Hepatocyte (in vitro differentiated cells): ENCODE data around the gene SARS2. TPM values are rescaled to one million over a fixed set of nuclear protein-coding genes. Genes with fewer than 3 reads are reported as not detected.

Experiments used
- DNase-seq: peaks from one replicate; pipeline ENCODE4 v3.0.0-alpha.2; 2016; ENCODE audit warnings: low spot score
- H2AFZ ChIP-seq: fragments of 200-600 bp; sonication (generic); 2 replicates; pipeline ENCODE4 v1.6.0; 2016; ENCODE audit warnings: antibody characterized with exemption, mild to moderate bottlenecking
- H3K27ac ChIP-seq: fragments of 200-600 bp; sonication (generic); 2 replicates; pipeline ENCODE4 v1.5.1; 2016; ENCODE audit warnings: mild to moderate bottlenecking
- H3K27me3 ChIP-seq: fragments of 200-600 bp; sonication (generic); 2 replicates; pipeline ENCODE4 v1.6.1; 2016
- H3K36me3 ChIP-seq: fragments of 200-600 bp; sonication (generic); replicated peaks from 2 replicates; pipeline ENCODE4 v1.5.1; 2016; ENCODE audit warnings: low read depth; ENCODE audit not compliant: insufficient read depth
- H3K4me1 ChIP-seq: fragments of 200-600 bp; sonication (generic); 2 replicates; pipeline ENCODE4 v1.5.1; 2016; ENCODE audit warnings: mild to moderate bottlenecking, moderate library complexity; ENCODE audit not compliant: insufficient read depth
- H3K4me2 ChIP-seq: fragments of 200-600 bp; sonication (generic); 2 replicates; pipeline ENCODE4 v1.6.0; 2016
- H3K4me3 ChIP-seq: fragments of 200-600 bp; sonication (generic); 2 replicates; pipeline ENCODE4 v1.5.1; 2016; ENCODE audit warnings: mild to moderate bottlenecking
- H3K79me2 ChIP-seq: fragments of 200-600 bp; sonication (generic); 2 replicates; pipeline ENCODE4 v1.6.0; 2017; ENCODE audit warnings: mild to moderate bottlenecking
- H3K9me2 ChIP-seq: fragments of 200-600 bp; sonication (generic); replicated peaks from 2 replicates; pipeline ENCODE4 v1.6.0; 2017; ENCODE audit warnings: mild to moderate bottlenecking; ENCODE audit not compliant: insufficient read depth
- H3K9me3 ChIP-seq: fragments of 200-600 bp; sonication (generic); 2 replicates; pipeline ENCODE4 v1.5.1; 2016; ENCODE audit warnings: low read depth, mild to moderate bottlenecking
- H4K20me1 ChIP-seq: fragments of 200-600 bp; sonication (generic); 2 replicates; pipeline ENCODE4 v1.6.0; 2016; ENCODE audit warnings: mild to moderate bottlenecking; ENCODE audit not compliant: insufficient read depth, poor library complexity, severe bottlenecking
- EZH2 ChIP-seq: fragments of 200-600 bp; sonication (generic); IDR thresholded peaks from 2 replicates; pipeline ENCODE4 v1.6.1; 2016; ENCODE audit warnings: antibody characterized with exemption, mild to moderate bottlenecking, borderline replicate concordance
- EZH2phosphoT487 ChIP-seq: fragments of 200-600 bp; sonication (generic); IDR thresholded peaks from one replicate; pipeline ENCODE4 v1.6.1; 2018; ENCODE audit warnings: antibody characterized with exemption, mild to moderate bottlenecking, low read depth, moderate library complexity; ENCODE audit not compliant: unreplicated experiment, severe bottlenecking
- whole genome bisulfite sequencing: methylation state at CpG from one replicate; pipeline ENCODE4 v1.1.6; 2016; ENCODE audit warnings: low lambda C conversion rate; ENCODE audit errors: missing lambda C conversion rate; 5-methylcytosine and 5-hydroxymethylcytosine counted together
- polyA plus RNA-seq: library from polyadenylated mRNA; unstranded; fragments of >200 nt; fragmentation: Nextera tagmentation; extraction: Ambion mirVana; gene quantifications from 2 replicates; pipeline ENCODE4 v1.2.1, GENCODE V29; 2016
- total RNA-seq: library from RNA; depleted of rRNA; stranded (reverse); fragments of >200 nt; gene quantifications from 2 replicates; pipeline ENCODE4 v1.2.3, GENCODE V29; 2014
- TF ChIP-seq, protein P1 (sequence below): fragments of 200-600 bp; sonication (generic); IDR thresholded peaks from 2 replicates; pipeline ENCODE4 v1.5.1; 2016; ENCODE audit warnings: antibody characterized with exemption, mild to moderate bottlenecking; ENCODE audit not compliant: poor library complexity

The SARS2 gene, protein sequence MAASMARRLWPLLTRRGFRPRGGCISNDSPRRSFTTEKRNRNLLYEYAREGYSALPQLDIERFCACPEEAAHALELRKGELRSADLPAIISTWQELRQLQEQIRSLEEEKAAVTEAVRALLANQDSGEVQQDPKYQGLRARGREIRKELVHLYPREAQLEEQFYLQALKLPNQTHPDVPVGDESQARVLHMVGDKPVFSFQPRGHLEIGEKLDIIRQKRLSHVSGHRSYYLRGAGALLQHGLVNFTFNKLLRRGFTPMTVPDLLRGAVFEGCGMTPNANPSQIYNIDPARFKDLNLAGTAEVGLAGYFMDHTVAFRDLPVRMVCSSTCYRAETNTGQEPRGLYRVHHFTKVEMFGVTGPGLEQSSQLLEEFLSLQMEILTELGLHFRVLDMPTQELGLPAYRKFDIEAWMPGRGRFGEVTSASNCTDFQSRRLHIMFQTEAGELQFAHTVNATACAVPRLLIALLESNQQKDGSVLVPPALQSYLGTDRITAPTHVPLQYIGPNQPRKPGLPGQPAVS
- 24.2 and 27.3 TPM in 2 replicates for total RNA-seq
- 47.7 and 67.6 TPM in 2 replicates for polyA plus RNA-seq

DNA sequence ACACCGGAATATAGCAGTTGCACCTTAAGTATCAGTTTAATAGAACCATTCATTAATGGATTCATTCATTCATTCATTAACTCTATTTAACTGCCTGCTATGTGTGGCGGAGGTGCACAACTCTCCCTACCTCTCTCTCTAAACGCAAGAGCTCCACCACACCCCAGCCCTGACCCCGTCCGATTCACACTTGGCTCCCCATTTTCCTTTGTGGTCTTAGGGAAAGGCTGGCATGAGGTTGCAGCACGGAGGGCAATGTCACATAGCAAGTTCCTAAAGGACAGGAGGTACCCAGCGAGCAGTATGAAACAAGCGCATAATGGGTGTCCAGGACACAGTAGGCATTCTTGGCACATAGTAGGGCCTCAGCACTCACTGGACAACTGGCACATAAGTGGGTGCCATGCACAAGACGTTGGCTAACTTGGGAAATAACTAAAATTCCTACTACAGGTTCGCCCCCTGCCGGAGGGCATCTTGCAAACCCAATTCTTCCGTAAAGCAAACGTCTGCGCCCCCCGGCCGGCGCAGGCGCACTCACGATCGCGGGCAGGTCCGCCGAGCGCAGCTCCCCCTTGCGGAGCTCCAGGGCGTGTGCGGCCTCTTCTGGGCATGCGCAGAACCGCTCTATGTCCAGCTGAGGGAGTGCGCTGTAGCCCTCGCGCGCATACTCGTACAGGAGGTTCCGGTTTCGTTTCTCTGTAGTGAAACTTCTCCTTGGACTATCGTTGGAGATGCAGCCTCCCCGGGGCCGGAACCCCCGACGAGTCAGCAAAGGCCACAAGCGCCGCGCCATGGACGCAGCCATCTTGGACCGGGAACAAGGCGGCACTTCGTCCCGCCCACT lies at the start of gene SARS2:
SARS2 (minus strand) TSS at position 835 of the 847 bp plus-strand sequence; CDS start at position 808, 27 bp downstream.
- Histone ChIP-seq H2AFZ (peak within 1 kb of the TSS; percentile 22), H3K4me3 (peak within 1 kb of the TSS; percentile 41), H3K27ac (peak within 1 kb of the TSS; percentile 88), H3K79me2 (peaks cover 39% of the 10 kb centered on the region), H3K27me3 (no peaks in the 10 kb centered on the region), H4K20me1 (no peaks in the 10 kb centered on the region), H3K4me2 (peak within 1 kb of the TSS; percentile 89), H3K4me1 (peaks cover 4% of the 10 kb centered on the region), H3K9me3 (no peaks in the 10 kb centered on the region), H3K9me2 (no peaks in the 10 kb centered on the region), H3K36me3 (no peaks in the 10 kb centered on the region)
- WGBS: 4% methylated on average over 49 of the region's 49 CpGs
- peak; percentile 96 for DNase-seq
- no peak for TF ChIP-seq EZH2phosphoT487
- TF ChIP-seq, protein P1, sequence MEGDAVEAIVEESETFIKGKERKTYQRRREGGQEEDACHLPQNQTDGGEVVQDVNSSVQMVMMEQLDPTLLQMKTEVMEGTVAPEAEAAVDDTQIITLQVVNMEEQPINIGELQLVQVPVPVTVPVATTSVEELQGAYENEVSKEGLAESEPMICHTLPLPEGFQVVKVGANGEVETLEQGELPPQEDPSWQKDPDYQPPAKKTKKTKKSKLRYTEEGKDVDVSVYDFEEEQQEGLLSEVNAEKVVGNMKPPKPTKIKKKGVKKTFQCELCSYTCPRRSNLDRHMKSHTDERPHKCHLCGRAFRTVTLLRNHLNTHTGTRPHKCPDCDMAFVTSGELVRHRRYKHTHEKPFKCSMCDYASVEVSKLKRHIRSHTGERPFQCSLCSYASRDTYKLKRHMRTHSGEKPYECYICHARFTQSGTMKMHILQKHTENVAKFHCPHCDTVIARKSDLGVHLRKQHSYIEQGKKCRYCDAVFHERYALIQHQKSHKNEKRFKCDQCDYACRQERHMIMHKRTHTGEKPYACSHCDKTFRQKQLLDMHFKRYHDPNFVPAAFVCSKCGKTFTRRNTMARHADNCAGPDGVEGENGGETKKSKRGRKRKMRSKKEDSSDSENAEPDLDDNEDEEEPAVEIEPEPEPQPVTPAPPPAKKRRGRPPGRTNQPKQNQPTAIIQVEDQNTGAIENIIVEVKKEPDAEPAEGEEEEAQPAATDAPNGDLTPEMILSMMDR: peak; percentile 100

GRCh38 chr19:38979812-38980211 lies 49.2 kb upstream of the SARS2 start:
- Histone ChIP-seq H3K4me1 (peaks cover 20% of the 10 kb centered on the region), H3K4me3 (no peak overlapping the region), H3K36me3 (no peaks in the 10 kb centered on the region), H3K79me2 (no peaks in the 10 kb centered on the region), H3K4me2 (no peak overlapping the region), H4K20me1 (no peaks in the 10 kb centered on the region), H3K9me3 (no peaks in the 10 kb centered on the region), H3K27ac (no peak overlapping the region), H3K9me2 (no peaks in the 10 kb centered on the region), H3K27me3 (no peaks in the 10 kb centered on the region), H2AFZ (no peak overlapping the region)
- 66% methylated on average over 5 of the region's 5 CpGs for WGBS
- DNase-seq: no peak
- TF ChIP-seq, protein P1: no peak
- TF ChIP-seq EZH2: no peak

GRCh38 chr19:38978326-38978689 lies 47.7 kb upstream of the SARS2 start:
- Histone ChIP-seq H3K36me3 (no peaks in the 10 kb centered on the region), H3K9me3 (no peaks in the 10 kb centered on the region), H3K4me2 (no peak overlapping the region), H3K4me1 (peaks cover 24% of the 10 kb centered on the region), H3K27me3 (no peaks in the 10 kb centered on the region), H3K9me2 (no peaks in the 10 kb centered on the region), H3K79me2 (peaks cover 13% of the 10 kb centered on the region), H2AFZ (no peak overlapping the region), H3K27ac (peak overlapping the region; percentile 99), H4K20me1 (no peaks in the 10 kb centered on the region), H3K4me3 (no peak overlapping the region)
- TF ChIP-seq, protein P1: no peak
- TF ChIP-seq EZH2 (no peak), EZH2phosphoT487 (no peak)
- WGBS: 43% methylated on average over 3 of the region's 3 CpGs
- DNase-seq: no peak
